HG02588 (cell line): ENCODE data around the gene VPS37C.
A peak's percentile ranks its signal among the peaks of the same experiment; 100 is the strongest.
"Not testable (repeated sequence)": the region's sequence is repeated elsewhere in the genome, so short reads cannot be mapped to it uniquely, and the experiment has no call there.

Experiments
- ATAC-seq: cut with Tn5 transposase; IDR thresholded peaks from one replicate; pipeline ENCODE4 v1.9.1; 2021; ENCODE audit warnings: mild to moderate bottlenecking, moderate library complexity; ENCODE audit not compliant: unreplicated experiment

VPS37C gene

DNA sequence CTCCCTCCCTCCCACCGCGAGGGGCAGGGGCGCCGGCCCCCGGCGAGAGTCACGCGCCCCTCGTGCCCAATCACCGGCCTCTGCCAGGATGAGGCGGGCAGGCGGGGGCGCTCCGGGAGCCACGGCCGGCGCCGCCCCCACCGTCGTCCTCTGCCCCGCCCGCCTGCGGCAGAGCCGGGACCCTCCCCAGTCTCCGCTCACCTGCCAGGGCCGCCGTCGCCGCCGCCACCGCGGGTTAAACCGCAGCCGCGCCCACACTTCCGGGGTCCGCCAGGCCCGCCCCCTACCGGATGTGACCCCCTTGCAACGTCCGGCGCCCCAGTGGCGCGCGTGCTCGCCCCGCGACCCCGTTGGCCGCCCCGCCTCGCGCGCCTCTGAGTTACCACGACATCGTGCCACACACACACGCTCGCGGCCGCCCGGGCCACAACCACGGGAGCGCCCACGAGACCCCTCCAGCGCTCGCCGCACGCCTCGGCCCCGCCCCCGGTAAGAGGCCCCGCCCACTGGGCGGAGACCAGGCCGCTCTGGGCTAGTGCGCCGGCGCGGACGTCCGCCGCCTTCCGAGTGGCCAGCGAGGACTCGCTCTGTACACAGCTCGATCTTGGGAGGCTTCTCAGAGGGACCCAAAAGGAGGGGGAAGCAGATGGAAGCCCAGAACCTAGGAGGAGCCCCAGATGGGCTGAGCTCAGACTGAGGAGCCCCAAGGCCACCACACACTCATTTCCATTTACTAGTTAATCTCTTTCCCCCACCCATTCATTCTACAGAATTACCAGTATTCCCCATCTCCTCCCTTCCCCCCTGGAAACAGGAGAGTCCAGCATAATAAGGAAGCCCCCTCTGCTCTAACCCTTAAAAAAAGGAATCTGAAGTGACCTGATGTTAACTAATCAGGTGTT lies at the start of gene VPS37C:
Gene VPS37C, minus strand, starts transcription at position 237 of the 902 bp plus-strand sequence. CDS start 22,597 bp downstream, outside the sequence.
- peak; percentile 72 for ATAC-seq

DNA sequence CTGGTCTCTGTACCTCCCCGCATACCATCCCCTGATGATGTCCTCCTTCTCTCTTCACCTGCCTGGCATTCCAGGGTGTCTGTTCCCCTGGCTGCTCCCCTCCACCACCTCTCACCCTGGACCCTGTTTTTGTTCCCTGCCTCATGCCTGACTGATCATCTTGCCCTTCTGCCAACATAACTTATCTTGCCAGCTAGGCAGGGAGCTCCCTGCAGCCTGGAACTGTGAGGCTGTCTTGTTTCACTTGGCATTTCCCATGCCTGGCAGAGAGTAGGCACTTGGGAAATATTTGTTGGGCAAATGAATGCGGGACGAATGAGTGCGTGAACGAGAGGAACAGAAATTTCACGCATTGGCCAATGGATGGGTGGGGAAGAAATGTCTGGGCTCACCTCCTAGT lies 49.4 kb upstream of the VPS37C start:
- not testable (repeated sequence) for ATAC-seq

DNA sequence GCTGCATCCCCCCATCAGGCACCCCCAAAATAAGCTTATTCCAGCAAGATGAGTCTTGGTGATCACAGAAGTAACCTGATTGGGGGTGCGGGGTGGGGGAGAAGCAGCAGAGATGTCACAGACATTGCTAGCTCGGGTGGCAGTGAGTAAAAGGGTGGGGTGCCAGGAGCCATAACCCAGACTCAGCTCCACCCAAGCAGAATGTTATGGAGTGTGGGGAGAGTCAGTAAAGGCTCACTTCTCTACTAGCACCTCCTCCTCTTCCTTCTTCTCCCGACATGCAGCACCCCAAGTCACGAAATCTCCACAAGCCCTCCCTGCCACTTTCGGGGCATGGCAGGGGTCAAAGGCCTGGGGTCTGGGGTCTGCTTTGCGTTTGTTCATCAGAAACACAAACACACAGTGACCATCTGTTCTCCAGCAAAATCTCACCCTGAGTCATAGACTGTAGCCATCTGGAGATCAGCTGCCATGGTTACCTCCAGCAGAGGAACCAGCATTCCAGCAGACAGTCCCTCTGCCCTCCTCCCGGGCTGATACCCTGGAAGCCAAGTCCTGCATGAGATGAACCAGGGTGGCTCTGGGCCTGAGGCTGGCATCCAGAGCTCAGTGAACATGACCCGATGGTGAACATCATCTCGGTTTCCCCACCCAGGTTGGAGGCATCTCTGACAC lies 46.5 kb upstream of the VPS37C start:
- not testable (repeated sequence) for ATAC-seq

DNA sequence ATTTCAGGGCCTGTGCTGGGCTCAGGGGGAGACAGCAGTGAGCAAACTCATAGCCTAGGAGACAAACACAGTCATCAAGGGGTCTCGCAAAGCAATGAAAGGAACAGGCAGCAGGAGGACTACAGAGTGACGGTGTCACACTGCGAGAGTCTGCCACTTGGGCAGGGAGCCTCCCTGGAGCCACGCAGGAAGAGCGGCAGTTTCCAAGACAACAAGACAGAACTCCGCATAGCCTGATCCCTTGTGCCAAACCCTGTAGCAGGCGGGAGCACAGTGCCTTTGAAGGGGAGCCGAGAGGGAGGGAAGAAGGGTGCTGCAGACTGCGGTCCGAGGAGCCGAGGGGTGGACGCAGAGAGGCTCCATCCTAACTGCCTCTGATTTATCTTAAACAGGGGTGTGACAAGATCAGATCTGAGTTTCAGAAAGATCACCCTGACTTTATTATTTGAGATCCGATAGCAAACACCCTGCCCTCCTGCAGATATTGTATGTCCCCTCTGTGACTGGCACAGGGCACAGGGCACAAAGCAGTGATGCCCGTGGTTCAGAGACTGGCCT lies 43.4 kb upstream of the VPS37C start:
- ATAC-seq: not testable (repeated sequence)

DNA sequence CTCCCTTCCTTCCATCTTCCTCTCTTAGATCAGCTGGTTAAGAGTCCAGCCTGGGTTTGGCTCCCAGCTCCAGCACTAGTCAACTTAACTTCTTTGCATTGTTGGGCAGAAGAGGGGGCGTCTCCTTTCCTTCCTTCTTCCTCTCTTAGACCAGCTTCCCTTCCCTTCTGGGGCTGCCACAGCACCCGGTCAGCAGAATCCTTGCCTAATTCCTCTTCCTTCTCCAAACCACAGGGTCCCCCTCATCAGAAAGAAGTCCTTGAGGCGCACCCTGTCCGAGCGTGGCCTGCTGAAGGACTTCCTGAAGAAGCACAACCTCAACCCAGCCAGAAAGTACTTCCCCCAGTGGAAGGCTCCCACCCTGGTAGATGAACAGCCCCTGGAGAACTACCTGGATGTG lies 42.6 kb upstream of the VPS37C start:
- not testable (repeated sequence) for ATAC-seq

DNA sequence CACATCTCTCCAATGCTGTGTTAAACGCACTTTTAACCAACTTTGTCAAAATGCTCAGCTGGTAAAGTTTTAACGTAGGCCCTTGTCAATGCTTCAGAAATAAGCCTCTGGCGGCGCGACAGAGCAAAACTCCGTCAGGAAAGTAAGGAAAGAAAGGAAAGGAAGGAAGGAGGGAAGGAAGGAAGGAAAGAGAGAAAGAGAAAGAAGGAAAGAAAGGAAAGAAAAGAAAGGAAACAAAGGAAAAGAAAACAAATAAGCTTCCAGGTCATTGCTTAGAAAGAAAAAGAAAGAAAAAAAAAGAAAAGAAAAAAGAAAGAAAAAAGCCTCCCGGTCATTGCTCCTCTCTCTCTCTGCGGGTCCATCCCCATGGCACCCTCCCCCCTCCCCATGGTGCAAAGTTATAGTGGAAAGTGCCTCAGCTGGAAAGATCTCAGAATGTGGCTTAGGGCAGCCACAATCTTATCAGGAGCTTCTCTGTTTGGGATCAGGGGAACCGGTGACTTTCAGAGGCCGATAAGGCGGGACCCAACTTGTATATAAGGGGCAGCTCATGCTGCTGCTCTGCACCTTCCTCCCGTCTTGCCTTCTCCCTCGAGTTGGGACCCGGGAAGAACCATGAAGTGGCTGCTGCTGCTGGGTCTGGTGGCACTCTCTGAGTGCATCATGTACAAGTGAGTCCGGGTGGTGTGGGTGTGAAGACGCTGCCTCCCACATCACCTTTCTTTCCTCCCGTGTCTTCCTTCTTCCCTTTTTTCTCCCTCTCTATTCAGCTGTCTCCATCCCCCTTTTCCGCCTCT lies 41.9 kb upstream of the VPS37C start, which contains the start of gene PGA3:
Gene PGA3, plus strand, starts transcription at position 566 of the 797 bp plus-strand sequence. Its CDS starts 50 bp downstream, at position 616.
- ATAC-seq: not testable (repeated sequence)

DNA sequence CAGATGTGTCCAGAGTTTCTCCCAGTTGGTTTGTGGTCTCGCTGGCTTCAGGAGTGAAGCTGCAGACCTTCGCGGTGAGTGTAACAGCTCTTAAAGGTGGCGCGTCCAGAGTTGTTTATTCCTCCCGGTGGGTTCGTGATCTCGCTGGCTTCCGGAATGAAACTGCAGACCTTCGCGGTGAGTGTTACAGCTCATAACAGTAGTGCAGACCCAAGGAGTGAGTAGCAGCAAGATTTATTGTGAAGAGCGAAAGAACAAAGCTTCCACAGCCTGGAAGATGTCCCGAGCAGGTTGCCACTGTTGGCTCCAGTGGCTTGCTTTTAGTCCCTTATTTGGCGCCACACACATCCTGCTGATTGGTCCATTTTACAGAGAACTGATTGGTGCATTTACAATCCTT lies 40.2 kb upstream of the VPS37C start:
- ATAC-seq: no peak

DNA sequence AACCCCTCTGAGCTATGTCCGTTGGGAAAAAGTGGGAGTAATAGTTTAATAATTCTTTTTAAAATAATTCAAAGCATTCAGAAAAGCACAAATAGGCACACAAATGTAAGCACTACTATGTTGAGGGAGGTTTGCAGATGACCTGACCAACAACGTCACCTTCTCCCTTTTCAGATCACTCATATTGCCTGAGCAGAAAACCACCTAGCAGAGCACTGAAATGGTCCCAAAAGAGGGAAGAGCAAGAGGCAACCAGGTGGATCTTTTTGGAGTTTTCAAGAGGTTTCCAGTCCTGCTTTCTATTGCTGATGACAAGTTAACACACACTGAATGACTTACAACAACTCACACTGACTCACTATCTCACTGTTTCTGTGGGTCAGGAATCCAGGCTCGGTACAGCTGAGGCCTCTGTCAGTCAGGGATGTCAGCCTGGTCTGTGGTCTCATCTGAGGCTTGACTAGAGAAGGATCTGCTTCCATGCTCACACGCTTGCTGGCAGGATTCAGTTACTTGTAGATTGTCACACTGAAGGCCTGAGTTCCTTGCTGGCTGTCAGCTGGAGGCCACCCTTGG lies 37.8 kb upstream of the VPS37C start:
- ATAC-seq: no peak

DNA sequence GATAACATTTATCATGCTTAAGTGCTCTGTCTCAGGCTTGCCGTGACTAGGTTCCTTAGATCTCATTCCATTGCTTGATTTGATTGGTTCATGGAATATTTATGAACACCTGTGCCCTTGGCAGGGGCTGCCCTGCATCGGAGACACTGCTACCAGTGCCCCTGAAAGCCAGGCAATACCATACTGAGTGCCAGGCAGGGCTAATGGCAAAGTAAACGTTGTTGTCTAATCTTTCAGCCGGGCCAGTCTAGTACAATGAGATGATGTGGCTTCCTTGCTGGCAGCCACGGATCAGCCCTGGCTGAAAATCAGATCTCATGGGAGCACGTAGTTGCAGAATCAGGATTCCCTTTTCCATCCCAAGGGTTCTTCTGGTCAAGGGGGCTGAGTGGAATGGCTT lies 37.1 kb upstream of the VPS37C start:
- no peak for ATAC-seq

DNA sequence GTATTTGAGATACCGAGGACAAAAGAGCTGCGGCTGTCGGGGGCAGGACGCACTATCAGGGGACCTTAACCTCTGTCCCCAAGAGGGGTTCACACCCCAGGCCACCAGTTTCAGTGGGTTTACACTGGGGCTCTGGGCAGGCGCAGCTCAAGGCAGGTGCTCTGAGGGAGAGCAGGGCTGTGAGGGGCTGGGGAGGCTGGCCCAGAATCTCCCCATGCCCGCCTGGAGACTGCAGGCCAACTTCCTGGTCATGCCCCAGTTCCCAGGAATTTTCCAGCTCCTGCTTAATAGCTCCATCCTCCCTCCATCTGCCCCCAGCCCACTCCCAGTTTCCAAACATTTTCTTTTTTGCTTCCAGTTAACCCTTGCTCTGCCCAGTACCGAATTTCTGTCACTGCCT lies 34.5 kb upstream of the VPS37C start:
- no peak for ATAC-seq

DNA sequence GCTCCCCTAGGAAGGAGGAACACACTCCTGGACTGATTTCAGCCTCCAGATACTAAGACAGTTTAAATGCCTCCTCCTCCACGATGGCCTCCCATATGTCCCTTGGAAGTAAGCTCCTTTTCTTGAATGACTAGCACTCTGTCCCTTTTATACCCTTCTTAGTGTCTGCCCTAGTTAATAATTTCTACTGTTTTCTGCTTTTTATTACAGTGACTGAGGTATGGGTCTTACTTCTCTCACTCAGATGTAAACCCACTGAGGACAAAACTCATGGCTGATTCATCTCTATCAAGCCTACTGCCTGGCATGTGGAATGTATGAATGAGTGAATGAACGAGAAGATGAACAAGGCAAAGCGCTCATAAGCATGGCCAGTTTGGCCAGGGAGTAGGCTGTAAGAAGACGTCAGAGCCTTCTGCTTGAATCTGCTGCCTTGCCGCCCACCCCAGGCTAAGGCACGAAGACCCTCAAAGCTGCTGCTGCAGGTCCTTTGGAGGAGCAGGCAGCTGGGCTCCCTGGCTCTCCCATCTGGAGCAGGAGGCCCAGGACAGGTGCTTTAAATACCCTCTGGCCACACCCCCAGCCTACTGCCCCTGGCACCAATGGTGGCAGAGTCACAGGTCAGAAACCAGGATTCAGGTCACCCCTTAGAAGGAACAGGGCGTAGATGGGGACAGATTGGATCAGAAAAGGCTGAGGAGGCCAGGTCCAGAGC lies 33.9 kb upstream of the VPS37C start:
- no peak for ATAC-seq

DNA sequence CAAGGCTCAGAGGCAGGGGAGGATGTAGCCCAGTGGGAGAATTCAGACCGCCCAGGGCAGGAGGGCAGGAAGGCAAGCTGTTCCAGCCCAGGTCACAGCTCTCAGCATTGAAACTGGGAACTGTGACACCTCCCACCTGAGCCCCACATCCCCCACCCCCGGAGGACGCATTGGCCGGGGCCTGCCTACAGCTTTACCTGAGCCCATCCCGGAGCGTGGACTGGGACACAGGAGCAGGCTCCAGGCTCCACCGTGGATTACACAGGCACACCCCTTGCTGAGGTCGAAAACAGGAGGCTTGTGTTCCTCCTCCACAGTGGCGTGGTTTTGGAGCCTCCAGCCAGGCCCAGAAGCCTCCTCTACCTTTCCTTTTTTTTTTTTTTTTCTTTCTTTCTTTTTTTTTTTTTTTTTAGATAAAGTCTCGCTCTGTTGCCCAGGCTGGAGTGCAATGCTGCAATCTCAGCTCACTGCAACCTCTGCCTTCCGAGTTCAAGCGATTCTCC lies 33.0 kb upstream of the VPS37C start:
- ATAC-seq: no peak

DNA sequence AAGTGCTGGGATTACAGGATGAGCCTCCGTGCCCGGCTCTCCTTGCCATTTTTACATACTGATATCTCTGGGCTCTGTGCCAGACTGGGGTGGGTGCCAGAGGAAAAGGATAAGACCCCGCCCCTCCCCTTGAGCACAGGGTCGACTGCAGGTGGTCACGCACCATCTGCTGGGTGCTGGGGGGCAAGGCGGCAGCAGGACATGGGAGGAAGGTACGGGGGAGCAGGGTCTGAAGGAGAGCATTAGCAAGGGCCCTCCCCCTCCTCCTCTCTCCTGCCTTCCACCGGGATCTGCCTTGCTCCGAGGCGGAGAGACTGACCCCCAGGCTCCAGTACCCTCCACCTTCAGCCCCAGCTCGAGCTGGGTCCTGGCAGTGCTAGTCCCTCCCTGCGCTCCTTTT lies 32.4 kb upstream of the VPS37C start:
- ATAC-seq: no peak

DNA sequence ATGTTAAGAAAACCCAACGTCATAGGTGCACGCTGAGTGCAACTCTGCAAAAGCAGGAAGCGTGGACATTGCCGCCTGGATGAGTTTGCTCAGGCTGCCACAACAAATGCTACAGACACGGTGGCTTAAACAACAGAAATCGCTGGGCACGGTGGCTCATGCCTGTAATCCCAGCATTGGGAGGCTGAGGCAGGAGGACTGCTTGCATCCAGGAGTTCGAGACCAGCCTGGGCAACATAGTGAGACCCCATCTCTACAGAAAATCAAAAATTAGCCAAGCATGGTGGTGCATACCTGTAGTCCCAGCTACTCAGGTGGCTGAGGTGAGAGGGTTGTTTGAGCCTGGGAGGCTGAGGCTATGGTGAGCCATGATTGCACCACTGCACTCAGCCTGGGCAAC lies 28.7 kb upstream of the VPS37C start:
- no peak for ATAC-seq

DNA sequence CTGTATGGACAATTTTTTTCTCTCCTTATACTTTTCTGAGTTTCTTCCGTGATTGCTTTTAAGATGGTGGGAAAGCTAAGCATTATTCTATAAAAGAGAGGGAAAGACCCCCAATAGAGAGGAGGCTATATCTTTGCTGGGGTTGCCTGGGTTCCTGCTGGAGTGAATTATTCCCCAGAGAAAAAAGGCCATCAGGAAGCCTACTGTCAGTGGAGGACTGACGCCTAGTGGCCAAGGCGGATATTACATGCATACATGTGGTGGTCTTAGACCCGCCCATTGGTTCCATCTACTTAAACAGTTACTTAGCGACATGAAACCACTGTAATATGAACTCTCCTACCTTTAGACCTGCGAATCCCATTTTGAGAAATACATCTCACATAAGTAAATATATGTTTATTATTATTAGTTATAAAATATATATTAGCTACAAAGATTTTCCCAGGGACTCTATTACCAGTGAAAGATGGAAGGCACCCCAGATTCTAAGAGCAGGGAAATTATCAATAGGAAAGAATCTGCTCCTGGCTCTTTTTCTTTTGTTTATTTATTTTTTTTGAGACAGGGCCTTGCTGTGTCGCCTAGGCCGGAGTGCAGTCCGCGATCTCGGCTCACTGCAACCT lies 26.4 kb upstream of the VPS37C start:
- no peak for ATAC-seq

DNA sequence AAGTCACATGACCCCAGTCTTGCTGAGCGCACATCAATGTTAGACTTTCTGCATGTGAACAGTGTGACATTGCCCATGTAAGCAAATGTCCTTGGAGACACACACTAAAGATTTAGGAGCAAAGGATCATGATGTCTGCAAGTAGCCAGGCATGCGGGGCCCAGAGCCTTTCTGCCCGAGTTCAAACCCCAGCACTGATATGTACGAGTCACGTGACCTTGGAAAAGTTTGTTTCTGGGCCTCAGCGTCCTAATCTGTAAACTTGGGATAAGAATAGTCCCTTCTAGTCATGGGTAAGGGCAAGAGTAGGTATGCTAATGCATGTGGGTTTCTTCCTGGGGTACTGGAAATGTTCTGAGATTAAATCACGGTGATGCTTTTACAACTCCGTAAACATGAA lies 25.3 kb upstream of the VPS37C start:
- ATAC-seq: no peak

DNA sequence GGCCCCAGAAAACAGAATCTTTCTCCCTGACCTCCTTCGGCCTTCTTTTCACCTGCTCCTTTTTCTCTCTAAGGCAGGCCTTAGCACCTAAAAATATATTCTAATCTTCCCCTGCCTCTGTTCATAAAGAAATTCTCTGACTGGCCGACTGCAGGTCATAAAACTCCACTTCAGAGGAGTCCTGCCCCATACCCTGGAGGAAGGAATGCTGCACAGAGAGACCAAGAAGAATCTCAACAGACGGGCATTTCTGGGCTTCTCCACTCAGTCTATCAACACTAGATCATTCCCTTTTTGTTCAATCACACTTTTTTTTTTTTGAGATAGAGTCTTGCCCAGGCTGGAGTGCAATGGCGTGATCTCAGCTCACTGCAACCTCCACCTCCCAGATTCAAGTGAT lies 22.4 kb upstream of the VPS37C start:
- ATAC-seq: no peak

DNA sequence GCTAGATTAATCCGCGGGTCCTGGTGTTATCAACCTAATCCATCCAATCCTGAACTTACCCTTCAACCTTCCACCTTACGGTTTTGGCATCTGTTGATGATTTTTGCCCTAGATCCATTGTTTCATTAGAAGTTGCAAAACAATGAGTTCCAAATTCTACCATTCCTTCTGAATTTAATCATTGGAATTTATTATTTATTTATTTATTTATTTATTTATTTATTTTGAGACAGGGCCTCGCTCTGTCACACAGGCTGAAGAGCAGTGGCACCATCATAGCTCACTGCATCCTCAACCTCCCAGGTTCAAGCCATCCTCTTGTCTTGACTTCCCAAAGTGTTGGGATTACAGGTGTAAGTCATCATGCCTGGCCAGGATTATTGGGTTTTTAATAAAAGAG lies 20.3 kb upstream of the VPS37C start:
- ATAC-seq: no peak

DNA sequence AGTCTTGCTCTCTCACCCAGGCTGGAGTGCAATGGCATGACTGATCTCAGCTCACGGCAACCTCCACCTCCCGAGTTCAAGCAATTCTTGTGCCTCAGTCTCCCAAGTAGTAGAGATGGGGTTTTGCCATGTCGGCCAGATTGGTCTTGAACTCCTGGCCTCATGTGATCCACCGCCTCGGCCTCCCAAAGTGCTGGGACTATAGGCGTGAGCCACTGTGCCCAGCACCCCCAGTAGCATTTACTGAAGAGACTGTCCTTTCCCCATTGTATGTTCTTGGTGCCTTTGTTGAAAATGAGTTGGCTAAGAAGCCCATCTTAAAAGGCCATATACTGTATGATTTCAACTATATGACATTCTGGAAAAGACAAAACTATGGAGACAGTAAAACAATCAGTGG lies 19.0 kb upstream of the VPS37C start:
- not testable (repeated sequence) for ATAC-seq
